ENCODE results near the gene CHCHD6. TPM values are rescaled to one million over a fixed set of nuclear protein-coding genes. Genes with fewer than 3 reads are reported as not detected.
A peak's percentile ranks its signal among the peaks of the same experiment; 100 is the strongest.

The CHCHD6 gene
- total RNA-seq, 1 experiment from 2014 or later = 40.9 TPM

DNA sequence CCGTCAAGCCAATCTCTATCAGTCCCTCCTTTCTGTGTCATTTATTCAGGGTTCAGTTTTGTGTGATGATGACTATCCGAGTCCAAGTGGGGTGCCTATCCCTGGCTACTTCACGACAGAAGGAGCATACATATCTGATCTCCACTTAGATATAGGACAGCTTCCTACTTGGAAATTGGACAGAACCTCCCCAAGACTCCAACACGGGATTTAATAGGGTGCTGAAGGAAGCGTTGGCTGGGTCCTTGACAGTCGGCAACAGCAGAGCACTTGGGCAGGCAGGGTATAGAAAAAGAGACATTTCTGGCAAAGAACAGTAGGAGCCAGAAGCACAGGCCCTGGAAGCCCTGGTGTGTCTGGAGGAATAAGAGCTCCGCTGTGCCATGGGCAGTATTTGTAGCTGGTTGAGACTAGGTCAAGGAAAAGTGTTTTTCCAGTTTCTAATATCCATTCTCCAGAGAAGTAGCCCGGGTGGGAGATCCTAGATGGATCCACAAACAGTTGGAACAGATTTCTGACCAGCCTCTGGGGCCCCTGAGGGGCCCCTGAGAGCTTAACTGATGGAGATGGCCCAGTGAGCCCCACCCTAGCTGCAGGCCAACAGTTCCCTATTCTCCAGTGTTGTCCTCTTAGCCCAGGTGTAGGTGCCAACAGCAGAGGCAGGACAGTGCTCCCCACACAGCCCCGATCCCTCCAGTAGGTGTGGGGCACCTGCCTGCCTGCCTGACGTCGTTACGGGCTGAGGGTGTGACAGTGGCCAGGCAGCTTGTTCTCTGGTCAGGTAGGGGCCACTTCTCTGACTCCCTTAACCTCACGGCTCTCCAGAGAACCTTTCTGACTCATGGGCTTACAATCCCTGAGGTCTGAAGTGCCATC lies 130.8 kb downstream of the CHCHD6 start:
- DNase-seq (ENCODE audit: low spot score) (no peak), ATAC-seq (no peak)
- Mint-ChIP-seq H3K4me3 (no peak overlapping the region), H3K4me1 (no peaks in the 10 kb centered on the region; the same call in 1 of the 2 replicates), H3K36me3 (no peaks in the 10 kb centered on the region), H3K27ac (peak overlapping the region; percentile 67; the same call in 1 of the 2 replicates), H3K9me3 (no peaks in the 10 kb centered on the region), H3K27me3 (ENCODE audit: low read depth) (no peaks in the 10 kb centered on the region)
- CTCF ChIA-PET = interaction anchor here (1.2 to 1.5 kb wide), 6 partner anchors 10 to 156 kb away, joined by 3 to 6 read pairs (median 4); partner anchors contain the start of gene PLXNA1
- POLR2A ChIA-PET = no interaction called here
- no peak for TF ChIP-seq ZNF138 (CRISPR knock-in tag; conservative IDR thresholded peaks at IDR 0.05)
- no peak for TF ChIP-seq CREB1 (CRISPR knock-in tag; IDR thresholded peaks at IDR 0.05)
- no peak for TF ChIP-seq EMX1 (CRISPR knock-in tag; IDR thresholded peaks at IDR 0.05)
- no peak for TF ChIP-seq E2F1 (CRISPR knock-in tag; IDR thresholded peaks at IDR 0.05)
- no peak for TF ChIP-seq FOXP1 (CRISPR knock-in tag; IDR thresholded peaks at IDR 0.05; ENCODE audit: borderline replicate concordance)
- TF ChIP-seq USF1 (CRISPR knock-in tag; IDR thresholded peaks at IDR 0.05) = no peak
- TF ChIP-seq, protein P1, sequence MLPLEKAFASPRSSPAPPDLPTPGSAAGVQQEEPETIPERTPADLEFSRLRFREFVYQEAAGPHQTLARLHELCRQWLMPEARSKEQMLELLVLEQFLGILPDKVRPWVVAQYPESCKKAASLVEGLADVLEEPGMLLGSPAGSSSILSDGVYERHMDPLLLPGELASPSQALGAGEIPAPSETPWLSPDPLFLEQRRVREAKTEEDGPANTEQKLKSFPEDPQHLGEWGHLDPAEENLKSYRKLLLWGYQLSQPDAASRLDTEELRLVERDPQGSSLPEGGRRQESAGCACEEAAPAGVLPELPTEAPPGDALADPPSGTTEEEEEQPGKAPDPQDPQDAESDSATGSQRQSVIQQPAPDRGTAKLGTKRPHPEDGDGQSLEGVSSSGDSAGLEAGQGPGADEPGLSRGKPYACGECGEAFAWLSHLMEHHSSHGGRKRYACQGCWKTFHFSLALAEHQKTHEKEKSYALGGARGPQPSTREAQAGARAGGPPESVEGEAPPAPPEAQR (CRISPR knock-in tag; IDR thresholded peaks at IDR 0.05) = no peak
- TF ChIP-seq IRF2 (CRISPR knock-in tag; IDR thresholded peaks at IDR 0.05; ENCODE audit: borderline replicate concordance, low read depth) = no peak
- TF ChIP-seq ZNF219 (CRISPR knock-in tag; IDR thresholded peaks at IDR 0.05; ENCODE audit: borderline replicate concordance) = no peak
- TF ChIP-seq SOX15 (CRISPR knock-in tag; IDR thresholded peaks at IDR 0.05) = no peak
- TF ChIP-seq ARID4B (CRISPR knock-in tag; IDR thresholded peaks at IDR 0.05; ENCODE audit: borderline replicate concordance) = no peak
- no peak for TF ChIP-seq OVOL2 (CRISPR knock-in tag; IDR thresholded peaks at IDR 0.05; ENCODE audit: borderline replicate concordance)
- TF ChIP-seq TP53 (CRISPR knock-in tag; IDR thresholded peaks at IDR 0.05) = no peak
- TF ChIP-seq PREB (CRISPR knock-in tag; IDR thresholded peaks at IDR 0.05; ENCODE audit: borderline replicate concordance) = no peak
- TF ChIP-seq NFATC4 (CRISPR knock-in tag; IDR thresholded peaks at IDR 0.05) = no peak
- no peak for TF ChIP-seq MAX (CRISPR knock-in tag; IDR thresholded peaks at IDR 0.05)
- TF ChIP-seq ELF4 (CRISPR knock-in tag; IDR thresholded peaks at IDR 0.05; ENCODE audit: low read depth) = no peak

Data from WTC11 (cell line).